Coronary artery (tissue), 2 donors: Measurements from ENCODE around the gene HIVEP2.

Experiments used
- DNase-seq: peaks from one replicate; pipeline ENCODE4 v3.0.0-alpha.2; 2017; ENCODE audit warnings: low spot score
- H3K27ac ChIP-seq, 2 donors: fragments of 200-600 bp; sonication (generic); one replicate each; pipeline ENCODE4 v1.5.1; 2016 to 2019
- H3K4me3 ChIP-seq: fragments of 200-600 bp; sonication (generic); 2 replicates; pipeline ENCODE4 v1.5.1; 2016; ENCODE audit warnings: mild to moderate bottlenecking, moderate library complexity
- TF ChIP-seq, protein P1 (sequence below): fragments of 200-600 bp; sonication (generic); IDR thresholded peaks from one replicate; pipeline ENCODE4 v1.5.1; 2019; ENCODE audit warnings: antibody characterized with exemption

HIVEP2 gene

DNA sequence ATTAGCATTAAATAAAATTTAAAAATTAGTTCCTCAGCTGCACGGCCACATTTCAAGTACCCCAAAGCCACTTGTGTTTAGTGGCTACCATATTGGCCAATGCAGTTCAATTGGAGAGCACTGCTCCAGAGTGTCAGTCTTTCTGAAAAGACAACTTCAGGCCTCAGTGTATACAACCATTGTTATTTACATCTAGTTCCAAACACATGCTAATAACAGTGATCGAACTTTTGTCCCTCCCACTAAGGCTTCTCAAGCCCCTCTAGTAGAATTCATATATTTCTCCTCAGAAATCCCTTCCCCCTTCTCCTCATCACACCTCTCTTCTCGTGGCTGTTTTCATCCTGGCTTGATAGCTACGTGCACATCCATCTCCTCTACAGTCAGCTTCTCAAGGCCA lies 32.9 kb downstream of the HIVEP2 start:
- DNase-seq: no peak
- TF ChIP-seq, protein P1, sequence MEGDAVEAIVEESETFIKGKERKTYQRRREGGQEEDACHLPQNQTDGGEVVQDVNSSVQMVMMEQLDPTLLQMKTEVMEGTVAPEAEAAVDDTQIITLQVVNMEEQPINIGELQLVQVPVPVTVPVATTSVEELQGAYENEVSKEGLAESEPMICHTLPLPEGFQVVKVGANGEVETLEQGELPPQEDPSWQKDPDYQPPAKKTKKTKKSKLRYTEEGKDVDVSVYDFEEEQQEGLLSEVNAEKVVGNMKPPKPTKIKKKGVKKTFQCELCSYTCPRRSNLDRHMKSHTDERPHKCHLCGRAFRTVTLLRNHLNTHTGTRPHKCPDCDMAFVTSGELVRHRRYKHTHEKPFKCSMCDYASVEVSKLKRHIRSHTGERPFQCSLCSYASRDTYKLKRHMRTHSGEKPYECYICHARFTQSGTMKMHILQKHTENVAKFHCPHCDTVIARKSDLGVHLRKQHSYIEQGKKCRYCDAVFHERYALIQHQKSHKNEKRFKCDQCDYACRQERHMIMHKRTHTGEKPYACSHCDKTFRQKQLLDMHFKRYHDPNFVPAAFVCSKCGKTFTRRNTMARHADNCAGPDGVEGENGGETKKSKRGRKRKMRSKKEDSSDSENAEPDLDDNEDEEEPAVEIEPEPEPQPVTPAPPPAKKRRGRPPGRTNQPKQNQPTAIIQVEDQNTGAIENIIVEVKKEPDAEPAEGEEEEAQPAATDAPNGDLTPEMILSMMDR: no peak
- no peak overlapping the region for H3K27ac ChIP-seq
- H3K4me3 ChIP-seq: no peak overlapping the region

DNA sequence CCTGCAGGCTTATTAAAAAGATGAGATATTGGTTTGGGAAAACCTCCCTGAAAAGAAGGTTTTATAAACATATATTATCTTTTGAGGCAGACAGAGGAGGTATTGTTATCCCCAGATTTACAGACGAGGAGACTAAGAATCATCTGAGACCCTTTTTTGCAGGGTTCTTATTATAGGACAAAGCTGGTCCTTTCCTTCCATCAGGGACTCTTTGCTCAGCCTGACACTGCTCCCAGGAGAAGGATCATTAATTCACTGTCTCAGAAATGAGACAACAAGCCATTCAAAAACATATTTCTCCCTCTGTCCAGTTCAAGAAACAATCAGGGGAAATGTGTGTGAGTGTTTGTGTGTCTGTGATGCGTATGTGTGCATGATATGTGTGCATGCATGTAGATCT lies 33.5 kb downstream of the HIVEP2 start:
- Histone ChIP-seq H3K4me3 (no peak overlapping the region), H3K27ac (no peak overlapping the region)
- no peak for DNase-seq
- TF ChIP-seq, protein P1: no peak

- Histone ChIP-seq H3K4me3 (no peak overlapping the region), H3K27ac (no peak overlapping the region)
- TF ChIP-seq, protein P1: no peak
- no peak for DNase-seq
These were observed 35.3 kb downstream of the HIVEP2 start for GRCh38 chr6:142909686-142910085.

- no peak overlapping the region for H3K27ac ChIP-seq
- TF ChIP-seq, protein P1: no peak
- DNase-seq: no peak
- H3K4me3 ChIP-seq: no peak overlapping the region
These were observed 36.7 kb downstream of the HIVEP2 start for GRCh38 chr6:142908235-142908634.

DNA sequence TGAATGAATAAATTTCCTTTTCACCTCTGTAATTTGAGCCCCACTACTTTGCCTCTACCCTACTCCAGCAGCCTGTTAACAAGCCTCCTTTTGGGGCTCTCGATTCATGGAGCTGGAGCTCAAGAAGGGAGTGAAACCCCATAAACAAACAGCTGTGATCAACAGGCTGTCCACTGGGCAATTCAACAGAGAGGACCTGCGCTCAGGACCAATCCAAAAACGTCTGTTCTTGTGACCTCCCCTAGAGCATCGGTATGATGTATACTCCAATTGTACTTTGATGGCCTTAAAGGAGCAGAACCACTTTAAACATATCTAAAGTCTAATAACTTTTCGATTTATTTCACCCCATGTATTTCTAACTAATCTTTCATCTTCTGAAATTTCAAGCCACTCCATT lies 37.4 kb downstream of the HIVEP2 start:
- Histone ChIP-seq H3K4me3 (no peak overlapping the region), H3K27ac (no peak overlapping the region)
- no peak for DNase-seq
- TF ChIP-seq, protein P1: no peak

DNA sequence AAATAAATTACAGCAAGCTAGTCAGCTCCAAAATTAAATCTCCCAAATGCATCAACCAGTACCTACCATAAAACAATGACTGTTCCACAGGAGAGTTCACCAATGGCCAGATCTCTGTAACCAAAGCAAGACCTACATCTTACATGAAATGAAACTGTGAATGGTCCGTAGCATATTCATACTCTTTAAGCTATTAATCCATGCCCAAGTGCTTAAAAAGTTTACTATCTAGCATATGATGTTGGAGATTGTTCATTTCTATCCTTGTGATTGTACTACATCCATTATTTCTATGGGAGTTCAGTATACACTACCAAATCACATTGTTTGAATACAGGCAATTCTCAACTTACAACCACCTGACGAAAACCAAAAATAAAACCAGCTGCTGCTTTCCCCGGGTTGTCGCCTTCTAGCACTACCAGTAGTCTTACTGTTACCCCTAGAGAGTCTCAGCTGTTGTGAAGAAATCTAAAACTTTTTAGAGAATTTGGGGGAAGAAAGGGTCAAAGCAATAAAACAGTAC lies 38.0 kb downstream of the HIVEP2 start:
- no peak for DNase-seq
- Histone ChIP-seq H3K27ac (no peak overlapping the region), H3K4me3 (no peak overlapping the region)
- TF ChIP-seq, protein P1: no peak

DNA sequence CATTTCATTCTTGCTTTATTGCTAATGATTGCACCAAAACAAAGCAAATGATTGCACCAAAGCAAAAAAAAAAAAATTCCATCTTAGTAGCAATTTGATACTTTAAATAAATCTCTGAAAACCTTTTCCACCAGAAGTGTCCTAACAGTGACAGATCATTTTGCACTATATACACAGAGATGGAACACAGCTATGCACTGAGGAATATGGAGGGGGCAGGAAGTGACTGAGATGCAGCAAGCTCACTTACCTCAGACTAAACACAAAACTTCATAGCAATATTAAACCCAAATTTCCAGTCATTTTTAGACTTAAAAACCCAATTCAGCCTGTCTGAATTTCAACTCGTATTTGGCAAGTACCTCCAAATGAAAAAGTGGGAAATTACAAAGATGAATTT lies 41.2 kb downstream of the HIVEP2 start:
- no peak overlapping the region for H3K27ac ChIP-seq
- H3K4me3 ChIP-seq: no peak overlapping the region
- no peak for DNase-seq
- TF ChIP-seq, protein P1: no peak
